ENCODE measurements around the gene RPP25L. TPM values are rescaled to one million over a fixed set of nuclear protein-coding genes. Genes with fewer than 3 reads are reported as not detected.

The RPP25L gene
- total and polyA plus RNA-seq, 5 donors = 17.8 to 49.0 (median 33.8) TPM

GRCh38 chr9:34637356-34638137, 25.6 kb upstream of the RPP25L start, which contains the start of gene SIGMAR1:
SIGMAR1 (minus strand) TSS chr9:34637787; CDS start chr9:34637697, 90 bp downstream.
- Histone ChIP-seq H3K27me3 (ENCODE audit: control insufficient read depth, insufficient read depth) (no peaks in the 10 kb centered on the region), H3K9me3 (ENCODE audit: control insufficient read depth, low read length) (no peaks in the 10 kb centered on the region), H3K27ac (ENCODE audit: low read length) (peak within 1 kb of the TSS; percentile 80), H3K4me3 (ENCODE audit: low read length) (peak within 1 kb of the TSS; percentile 49), H3K4me1 (ENCODE audit: control insufficient read depth, insufficient read depth, low read length) (no peaks in the 10 kb centered on the region)
- peak; percentile 95 to 96 for ATAC-seq
- DNase-seq = peak; percentile 95 to 98 (median 98)
- intact Hi-C loops (cut with DNase I) = loop anchor here in 1 of 4 donors (10.0 kb wide), 1 partner anchor 67 kb away; no protein-coding TSS in a partner anchor
- WGBS = under 1% methylated on average over 74 of the region's 74 CpGs

- intact Hi-C loops (cut with DNase I) = loop anchor here in 1 of 4 donors (10.0 kb wide), 1 partner anchor 68 kb away; no protein-coding TSS in a partner anchor
- Histone ChIP-seq H3K27me3 (ENCODE audit: control insufficient read depth, insufficient read depth) (no peaks in the 10 kb centered on the region), H3K4me3 (ENCODE audit: low read length) (peak overlapping the region; percentile 49), H3K4me1 (ENCODE audit: control insufficient read depth, insufficient read depth, low read length) (no peaks in the 10 kb centered on the region), H3K27ac (ENCODE audit: low read length) (peak overlapping the region; percentile 80), H3K9me3 (ENCODE audit: control insufficient read depth, low read length) (no peaks in the 10 kb centered on the region)
- DNase-seq (no peak), ATAC-seq (no peak)
- WGBS = 8% methylated on average over 23 of the region's 23 CpGs
These were observed 25.0 kb upstream of the RPP25L start for GRCh38 chr9:34636791-34637355.

GRCh38 chr9:34635556-34635955, 23.7 kb upstream of the RPP25L start:
- H3K9me3 ChIP-seq (ENCODE audit: control insufficient read depth, low read length) = no peaks in the 10 kb centered on the region
- H3K4me1 ChIP-seq (ENCODE audit: control insufficient read depth, insufficient read depth, low read length) = no peaks in the 10 kb centered on the region
- intact Hi-C loops (cut with DNase I) = loop anchor here in 1 of 4 donors (10.0 kb wide), 1 partner anchor 69 kb away; no protein-coding TSS in a partner anchor
- WGBS = 91% methylated on average over 14 of the region's 14 CpGs
- H3K4me3 ChIP-seq (ENCODE audit: low read length) = no peak overlapping the region
- no peak overlapping the region for H3K27ac ChIP-seq (ENCODE audit: low read length)
- peak in 1 of 3 donors; percentile 50 for DNase-seq
- H3K27me3 ChIP-seq (ENCODE audit: control insufficient read depth, insufficient read depth) = no peaks in the 10 kb centered on the region
- ATAC-seq = no peak

GRCh38 chr9:34634551-34635248, 22.8 kb upstream of the RPP25L start:
- WGBS = 70% methylated on average over 3 of the region's 3 CpGs
- no peaks in the 10 kb centered on the region for H3K27me3 ChIP-seq (ENCODE audit: control insufficient read depth, insufficient read depth)
- H3K4me3 ChIP-seq (ENCODE audit: low read length) = no peak overlapping the region
- H3K4me1 ChIP-seq (ENCODE audit: control insufficient read depth, insufficient read depth, low read length) = no peaks in the 10 kb centered on the region
- H3K9me3 ChIP-seq (ENCODE audit: control insufficient read depth, low read length) = no peaks in the 10 kb centered on the region
- H3K27ac ChIP-seq (ENCODE audit: low read length) = no peak overlapping the region
- ATAC-seq (no peak), DNase-seq (no peak)
- intact Hi-C loops (cut with DNase I) = loop anchor here in 1 of 4 donors (10.0 kb wide), 1 partner anchor 70 kb away; no protein-coding TSS in a partner anchor

GRCh38 chr9:34633851-34634550, 22.1 kb upstream of the RPP25L start:
- WGBS = 28% methylated on average over 3 of the region's 3 CpGs
- H3K4me1 ChIP-seq (ENCODE audit: control insufficient read depth, insufficient read depth, low read length) = no peaks in the 10 kb centered on the region
- peak; percentile 60 to 81 (median 81) for DNase-seq

GRCh38 chr9:34633166-34633565, 21.3 kb upstream of the RPP25L start:
- Histone ChIP-seq H3K4me3 (ENCODE audit: low read length) (no peak overlapping the region), H3K27me3 (ENCODE audit: control insufficient read depth, insufficient read depth) (no peaks in the 10 kb centered on the region), H3K4me1 (ENCODE audit: control insufficient read depth, insufficient read depth, low read length) (no peaks in the 10 kb centered on the region), H3K27ac (ENCODE audit: low read length) (no peak overlapping the region), H3K9me3 (ENCODE audit: control insufficient read depth, low read length) (no peaks in the 10 kb centered on the region)
- ATAC-seq = no peak
- WGBS = 44% methylated on average over 5 of the region's 5 CpGs
- DNase-seq = no peak
- intact Hi-C loops (cut with DNase I) = loop anchor here in 1 of 4 donors (10.0 kb wide), 1 partner anchor 72 kb away; no protein-coding TSS in a partner anchor

More at GRCh38 chr9:34633851-34634550, 22.1 kb upstream of the RPP25L start:
- Histone ChIP-seq H3K27ac (ENCODE audit: low read length) (no peak overlapping the region), H3K9me3 (ENCODE audit: control insufficient read depth, low read length) (no peaks in the 10 kb centered on the region), H3K4me3 (ENCODE audit: low read length) (no peak overlapping the region), H3K27me3 (ENCODE audit: control insufficient read depth, insufficient read depth) (no peaks in the 10 kb centered on the region)
- peak; percentile 24 for ATAC-seq
- intact Hi-C loops (cut with DNase I) = loop anchor here in 1 of 4 donors (10.0 kb wide), 1 partner anchor 71 kb away; no protein-coding TSS in a partner anchor

GRCh38 chr9:34630402-34631154, 18.7 kb upstream of the RPP25L start:
- Histone ChIP-seq H3K4me3 (ENCODE audit: low read length) (no peak overlapping the region), H3K9me3 (ENCODE audit: control insufficient read depth, low read length) (no peaks in the 10 kb centered on the region), H3K27ac (ENCODE audit: low read length) (no peak overlapping the region), H3K27me3 (ENCODE audit: control insufficient read depth, insufficient read depth) (no peaks in the 10 kb centered on the region), H3K4me1 (ENCODE audit: control insufficient read depth, insufficient read depth, low read length) (no peaks in the 10 kb centered on the region)
- DNase-seq (no peak), ATAC-seq (no peak)
- WGBS = 38% methylated on average over 5 of the region's 5 CpGs
- intact Hi-C loops (cut with DNase I) = loop anchor here in 1 of 4 donors (10.0 kb wide), 1 partner anchor 74 kb away; no protein-coding TSS in a partner anchor

GRCh38 chr9:34629491-34629808, 17.6 kb upstream of the RPP25L start:
- no peak for ATAC-seq
- Histone ChIP-seq H3K9me3 (ENCODE audit: control insufficient read depth, low read length) (no peaks in the 10 kb centered on the region), H3K27me3 (ENCODE audit: control insufficient read depth, insufficient read depth) (no peaks in the 10 kb centered on the region), H3K27ac (ENCODE audit: low read length) (no peak overlapping the region), H3K4me3 (ENCODE audit: low read length) (no peak overlapping the region), H3K4me1 (ENCODE audit: control insufficient read depth, insufficient read depth, low read length) (no peaks in the 10 kb centered on the region)
- DNase-seq = no peak
- intact Hi-C loops (cut with DNase I) = no loop called here
- WGBS = 29% methylated on average over 5 of the region's 5 CpGs

GRCh38 chr9:34628656-34629490, 17.0 kb upstream of the RPP25L start, which contains the start of gene ARID3C:
ARID3C (minus strand) TSS chr9:34629066; CDS start chr9:34628014, 1,052 bp downstream.
- Histone ChIP-seq H3K9me3 (ENCODE audit: control insufficient read depth, low read length) (no peaks in the 10 kb centered on the region), H3K27ac (ENCODE audit: low read length) (no peak within 1 kb of the TSS), H3K4me3 (ENCODE audit: low read length) (peak within 1 kb of the TSS; percentile 57), H3K27me3 (ENCODE audit: control insufficient read depth, insufficient read depth) (no peaks in the 10 kb centered on the region), H3K4me1 (ENCODE audit: control insufficient read depth, insufficient read depth, low read length) (no peaks in the 10 kb centered on the region)
- WGBS = under 1% methylated on average over 68 of the region's 69 CpGs
- intact Hi-C loops (cut with DNase I) = no loop called here
- DNase-seq = peak in 2 of 3 donors; percentile 69
- ATAC-seq = peak; percentile 52 to 63
